ENCODE data around the gene PGAP3.
A peak's percentile ranks its signal among the peaks of the same experiment; 100 is the strongest.

PGAP3 gene, protein sequence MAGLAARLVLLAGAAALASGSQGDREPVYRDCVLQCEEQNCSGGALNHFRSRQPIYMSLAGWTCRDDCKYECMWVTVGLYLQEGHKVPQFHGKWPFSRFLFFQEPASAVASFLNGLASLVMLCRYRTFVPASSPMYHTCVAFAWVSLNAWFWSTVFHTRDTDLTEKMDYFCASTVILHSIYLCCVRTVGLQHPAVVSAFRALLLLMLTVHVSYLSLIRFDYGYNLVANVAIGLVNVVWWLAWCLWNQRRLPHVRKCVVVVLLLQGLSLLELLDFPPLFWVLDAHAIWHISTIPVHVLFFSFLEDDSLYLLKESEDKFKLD

GRCh38 chr17:39687546-39688474 lies at the start of gene PGAP3:
PGAP3 (minus strand) TSS chr17:39688057; CDS start chr17:39688014, 43 bp downstream.
- DNase-seq: peak; percentile 92
- H3K9me2 ChIP-seq (replicated peaks; ENCODE audit: insufficient read depth, low read length): no peaks in the 10 kb centered on the region
- no peaks in the 10 kb centered on the region for H3K9me3 ChIP-seq (replicated peaks; ENCODE audit: insufficient read depth, low read length)
- TF ChIP-seq EZH2phosphoT487 (IDR thresholded peaks at IDR 0.05; ENCODE audit: low read length) (no peak), EZH2 (optimal IDR thresholded peaks at IDR 0.05; ENCODE audit: low read depth, low read length) (no peak)
- TF ChIP-seq, protein P1, sequence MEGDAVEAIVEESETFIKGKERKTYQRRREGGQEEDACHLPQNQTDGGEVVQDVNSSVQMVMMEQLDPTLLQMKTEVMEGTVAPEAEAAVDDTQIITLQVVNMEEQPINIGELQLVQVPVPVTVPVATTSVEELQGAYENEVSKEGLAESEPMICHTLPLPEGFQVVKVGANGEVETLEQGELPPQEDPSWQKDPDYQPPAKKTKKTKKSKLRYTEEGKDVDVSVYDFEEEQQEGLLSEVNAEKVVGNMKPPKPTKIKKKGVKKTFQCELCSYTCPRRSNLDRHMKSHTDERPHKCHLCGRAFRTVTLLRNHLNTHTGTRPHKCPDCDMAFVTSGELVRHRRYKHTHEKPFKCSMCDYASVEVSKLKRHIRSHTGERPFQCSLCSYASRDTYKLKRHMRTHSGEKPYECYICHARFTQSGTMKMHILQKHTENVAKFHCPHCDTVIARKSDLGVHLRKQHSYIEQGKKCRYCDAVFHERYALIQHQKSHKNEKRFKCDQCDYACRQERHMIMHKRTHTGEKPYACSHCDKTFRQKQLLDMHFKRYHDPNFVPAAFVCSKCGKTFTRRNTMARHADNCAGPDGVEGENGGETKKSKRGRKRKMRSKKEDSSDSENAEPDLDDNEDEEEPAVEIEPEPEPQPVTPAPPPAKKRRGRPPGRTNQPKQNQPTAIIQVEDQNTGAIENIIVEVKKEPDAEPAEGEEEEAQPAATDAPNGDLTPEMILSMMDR (IDR thresholded peaks at IDR 0.05; ENCODE audit: low read length): no peak
- H3K4me3 ChIP-seq (ENCODE audit: low read length): peak within 1 kb of the TSS; percentile 96
- peak within 1 kb of the TSS; percentile 82 for H3K4me2 ChIP-seq (ENCODE audit: low read depth, low read length)
- peak within 1 kb of the TSS; percentile 94 for H3K27ac ChIP-seq (ENCODE audit: low read length)
- peak within 1 kb of the TSS; percentile 91 for H2AFZ ChIP-seq (ENCODE audit: low read length)
- H3K9ac ChIP-seq (ENCODE audit: low read length): peak within 1 kb of the TSS; percentile 81
- H3K36me3 ChIP-seq (replicated peaks; ENCODE audit: insufficient read depth, low read length): no peaks in the 10 kb centered on the region
- peaks cover 19% of the 10 kb centered on the region for H3F3A ChIP-seq (ENCODE audit: insufficient read depth, low read length)
- H3K4me1 ChIP-seq (ENCODE audit: low read length): peaks cover 11% of the 10 kb centered on the region; the same call in 1 of the 2 replicates
- H3K27me3 ChIP-seq (replicated peaks; ENCODE audit: insufficient read depth, low read length): no peaks in the 10 kb centered on the region
- no peaks in the 10 kb centered on the region for H4K20me1 ChIP-seq (ENCODE audit: insufficient read depth, low read length)
- H3K79me2 ChIP-seq (ENCODE audit: low read length): no peaks in the 10 kb centered on the region

DNA sequence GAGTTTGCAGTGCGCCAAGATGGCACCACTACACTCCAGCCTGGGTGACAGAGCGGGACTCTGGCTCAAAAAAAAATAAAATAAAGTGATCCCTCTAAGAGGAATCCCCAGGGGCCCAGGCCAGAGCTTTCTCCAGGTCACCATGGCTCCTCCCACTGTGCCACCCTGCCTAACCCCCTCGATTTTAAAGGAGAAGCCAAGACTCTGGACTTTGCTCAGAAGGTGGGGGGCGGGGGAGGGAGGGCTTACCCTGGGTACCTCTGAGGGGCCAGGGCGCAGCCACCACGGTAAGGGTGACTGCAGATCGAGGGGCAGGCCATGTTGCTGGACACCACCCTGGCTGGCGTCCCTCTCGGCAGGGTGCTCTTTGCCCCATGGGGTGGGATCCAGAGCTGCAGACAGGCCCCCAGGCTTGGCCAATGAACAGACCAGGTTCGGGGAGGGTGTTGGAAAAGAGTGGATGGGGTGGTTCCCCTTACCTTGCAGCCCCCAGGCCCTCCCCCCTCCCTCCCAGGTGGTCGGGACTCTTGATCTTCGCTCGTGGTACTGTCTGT lies 49.4 kb upstream of the PGAP3 start:
- Histone ChIP-seq H3K79me2 (ENCODE audit: low read length) (peaks cover 12% of the 10 kb centered on the region; the same call in 1 of the 2 replicates), H3K9ac (ENCODE audit: low read length) (peak overlapping the region; percentile 70; the same call in 1 of the 2 replicates), H3K4me2 (ENCODE audit: low read depth, low read length) (peak overlapping the region; percentile 78), H3K36me3 (replicated peaks; ENCODE audit: insufficient read depth, low read length) (no peaks in the 10 kb centered on the region), H3K4me1 (ENCODE audit: low read length) (peaks cover 6% of the 10 kb centered on the region), H3F3A (ENCODE audit: insufficient read depth, low read length) (peaks cover 3% of the 10 kb centered on the region; the same call in 1 of the 2 replicates), H3K9me2 (replicated peaks; ENCODE audit: insufficient read depth, low read length) (no peaks in the 10 kb centered on the region), H3K4me3 (ENCODE audit: low read length) (peak overlapping the region; percentile 56), H3K27me3 (replicated peaks; ENCODE audit: insufficient read depth, low read length) (no peaks in the 10 kb centered on the region), H4K20me1 (ENCODE audit: insufficient read depth, low read length) (no peaks in the 10 kb centered on the region), H3K9me3 (replicated peaks; ENCODE audit: insufficient read depth, low read length) (no peaks in the 10 kb centered on the region), H3K27ac (ENCODE audit: low read length) (no peak overlapping the region), H2AFZ (ENCODE audit: low read length) (peak overlapping the region; percentile 83)
- DNase-seq: no peak
- TF ChIP-seq EZH2phosphoT487 (IDR thresholded peaks at IDR 0.05; ENCODE audit: low read length): no peak
- TF ChIP-seq, protein P1 (IDR thresholded peaks at IDR 0.05; ENCODE audit: low read length): no peak
- no peak for TF ChIP-seq EZH2 (optimal IDR thresholded peaks at IDR 0.05; ENCODE audit: low read depth, low read length)

- H3K9ac ChIP-seq (ENCODE audit: low read length): no peak overlapping the region
- H2AFZ ChIP-seq (ENCODE audit: low read length): no peak overlapping the region
- H3K27ac ChIP-seq (ENCODE audit: low read length): no peak overlapping the region
- H3K36me3 ChIP-seq (replicated peaks; ENCODE audit: insufficient read depth, low read length): no peaks in the 10 kb centered on the region
- TF ChIP-seq, protein P1 (IDR thresholded peaks at IDR 0.05; ENCODE audit: low read length): no peak
- TF ChIP-seq EZH2phosphoT487 (IDR thresholded peaks at IDR 0.05; ENCODE audit: low read length): no peak
- TF ChIP-seq EZH2 (optimal IDR thresholded peaks at IDR 0.05; ENCODE audit: low read depth, low read length): no peak
- no peak for DNase-seq
- peaks cover 3% of the 10 kb centered on the region; the same call in 1 of the 2 replicates for H3F3A ChIP-seq (ENCODE audit: insufficient read depth, low read length)
- H3K27me3 ChIP-seq (replicated peaks; ENCODE audit: insufficient read depth, low read length): no peaks in the 10 kb centered on the region
- H3K4me2 ChIP-seq (ENCODE audit: low read depth, low read length): no peak overlapping the region
- H3K79me2 ChIP-seq (ENCODE audit: low read length): peaks cover 12% of the 10 kb centered on the region; the same call in 1 of the 2 replicates
- H3K4me3 ChIP-seq (ENCODE audit: low read length): no peak overlapping the region
- H3K9me3 ChIP-seq (replicated peaks; ENCODE audit: insufficient read depth, low read length): no peaks in the 10 kb centered on the region
- H3K4me1 ChIP-seq (ENCODE audit: low read length): peaks cover 6% of the 10 kb centered on the region
- H4K20me1 ChIP-seq (ENCODE audit: insufficient read depth, low read length): no peaks in the 10 kb centered on the region
- H3K9me2 ChIP-seq (replicated peaks; ENCODE audit: insufficient read depth, low read length): no peaks in the 10 kb centered on the region
These were observed 48.7 kb upstream of the PGAP3 start for GRCh38 chr17:39736319-39737165.

All from MM.1S (cell line).